ENCODE results near the gene C1orf185.

DNA sequence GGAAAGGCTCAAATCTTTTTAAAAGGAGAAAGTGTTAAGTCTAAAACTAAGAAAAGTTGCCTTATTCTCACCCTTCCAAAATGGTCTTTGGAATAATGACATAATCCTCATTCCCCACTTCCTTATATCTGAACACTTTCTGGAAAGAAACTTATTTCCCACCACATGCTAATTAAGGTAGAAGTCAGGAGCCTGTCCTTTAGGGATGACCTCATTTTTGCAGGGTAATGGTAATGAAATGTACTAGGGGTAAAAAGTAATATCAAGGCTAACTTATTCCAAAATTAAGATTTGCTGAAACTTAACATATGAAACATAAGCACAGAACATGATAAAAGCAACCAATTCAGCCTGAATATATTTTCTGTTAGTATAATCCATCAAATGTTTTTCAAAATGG is 29.4 kb upstream of the C1orf185 start:
- TF ChIP-seq, protein P1, sequence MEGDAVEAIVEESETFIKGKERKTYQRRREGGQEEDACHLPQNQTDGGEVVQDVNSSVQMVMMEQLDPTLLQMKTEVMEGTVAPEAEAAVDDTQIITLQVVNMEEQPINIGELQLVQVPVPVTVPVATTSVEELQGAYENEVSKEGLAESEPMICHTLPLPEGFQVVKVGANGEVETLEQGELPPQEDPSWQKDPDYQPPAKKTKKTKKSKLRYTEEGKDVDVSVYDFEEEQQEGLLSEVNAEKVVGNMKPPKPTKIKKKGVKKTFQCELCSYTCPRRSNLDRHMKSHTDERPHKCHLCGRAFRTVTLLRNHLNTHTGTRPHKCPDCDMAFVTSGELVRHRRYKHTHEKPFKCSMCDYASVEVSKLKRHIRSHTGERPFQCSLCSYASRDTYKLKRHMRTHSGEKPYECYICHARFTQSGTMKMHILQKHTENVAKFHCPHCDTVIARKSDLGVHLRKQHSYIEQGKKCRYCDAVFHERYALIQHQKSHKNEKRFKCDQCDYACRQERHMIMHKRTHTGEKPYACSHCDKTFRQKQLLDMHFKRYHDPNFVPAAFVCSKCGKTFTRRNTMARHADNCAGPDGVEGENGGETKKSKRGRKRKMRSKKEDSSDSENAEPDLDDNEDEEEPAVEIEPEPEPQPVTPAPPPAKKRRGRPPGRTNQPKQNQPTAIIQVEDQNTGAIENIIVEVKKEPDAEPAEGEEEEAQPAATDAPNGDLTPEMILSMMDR (optimal IDR thresholded peaks at IDR 0.05 in 1 of 3, IDR thresholded peaks at IDR 0.05 in 1 of 3, conservative IDR thresholded peaks at IDR 0.05 in 1 of 3; ENCODE audit: extremely low read depth in 1 of 3, insufficient read depth in 2 of 3, low read length in 3 of 3) = no peak
- no peak for TF ChIP-seq EZH2 (IDR thresholded peaks at IDR 0.05; ENCODE audit: low read length)
